Trophoblast cell (in vitro differentiated cells and primary cell): ENCODE results near the gene ANKRD17.

Experiments used
- DNase-seq, 2 donors: peaks; one replicate each; pipeline ENCODE4 v3.0.0-alpha.2; 2016
- H2AFZ ChIP-seq: 2 replicates; pipeline ENCODE4 v1.6.1; 2013; ENCODE audit warnings: low read length, moderate library complexity, mild to moderate bottlenecking; ENCODE audit not compliant: insufficient read depth, poor library complexity
- H2AK5ac ChIP-seq: 2 replicates; pipeline ENCODE4 v1.6.1; 2013; ENCODE audit warnings: mild to moderate bottlenecking, low read length
- H2BK120ac ChIP-seq: 2 replicates; pipeline ENCODE4 v1.6.1; 2013; ENCODE audit warnings: low read length, mild to moderate bottlenecking, moderate library complexity; ENCODE audit not compliant: insufficient read depth, poor library complexity
- H2BK12ac ChIP-seq: 2 replicates; pipeline ENCODE4 v1.6.1; 2013; ENCODE audit warnings: mild to moderate bottlenecking, low read length, moderate library complexity
- H2BK5ac ChIP-seq: 2 replicates; pipeline ENCODE4 v1.6.1; 2013; ENCODE audit warnings: low read length, low read depth, moderate library complexity, mild to moderate bottlenecking; ENCODE audit not compliant: poor library complexity
- H3K14ac ChIP-seq: 2 replicates; pipeline ENCODE4 v1.6.1; 2013; ENCODE audit warnings: mild to moderate bottlenecking, low read length
- H3K18ac ChIP-seq: 2 replicates; pipeline ENCODE4 v1.6.1; 2013; ENCODE audit warnings: mild to moderate bottlenecking, low read length
- H3K23ac ChIP-seq: 2 replicates; pipeline ENCODE4 v1.6.1; 2013; ENCODE audit warnings: low read length
- H3K27ac ChIP-seq: 2 replicates; pipeline ENCODE4 v1.5.1; 2013; ENCODE audit warnings: low read depth, mild to moderate bottlenecking, inconsistent platforms, low read length, moderate library complexity
- H3K27me3 ChIP-seq: 2 replicates; pipeline ENCODE4 v1.6.1; 2013; ENCODE audit warnings: inconsistent platforms, mild to moderate bottlenecking, low read length, moderate library complexity; ENCODE audit not compliant: insufficient read depth
- H3K36me3 ChIP-seq, 2 experiments: 1 replicate in 1 of 2; 2 replicates in 1 of 2; pipeline ENCODE4 v1.6.1; 2013; ENCODE audit warnings: low read length in 2 of 2, mild to moderate bottlenecking in 2 of 2, moderate library complexity in 1 of 2; ENCODE audit not compliant: insufficient read depth in 2 of 2, control insufficient read depth in 1 of 2
- H3K4ac ChIP-seq: 2 replicates; pipeline ENCODE4 v1.6.1; 2013; ENCODE audit warnings: low read depth, mild to moderate bottlenecking, low read length, moderate library complexity
- H3K4me1 ChIP-seq, 2 experiments: 1 replicate in 1 of 2; 2 replicates in 1 of 2; pipeline ENCODE4 v1.6.1; 2013; ENCODE audit warnings: low read length in 2 of 2, mild to moderate bottlenecking in 2 of 2, moderate library complexity in 1 of 2; ENCODE audit not compliant: insufficient read depth in 2 of 2, control insufficient read depth in 1 of 2
- H3K4me2 ChIP-seq: 2 replicates; pipeline ENCODE4 v1.6.1; 2013; ENCODE audit warnings: inconsistent platforms, mild to moderate bottlenecking, low read length, moderate library complexity
- H3K4me3 ChIP-seq: 2 replicates; pipeline ENCODE4 v1.5.1; 2013; ENCODE audit warnings: mild to moderate bottlenecking, low read depth, low read length, inconsistent platforms
- H3K79me1 ChIP-seq: one replicate; pipeline ENCODE4 v1.6.1; 2013; ENCODE audit warnings: low read length
- H3K79me2 ChIP-seq: 2 replicates; pipeline ENCODE4 v1.6.1; 2013; ENCODE audit warnings: low read length, mild to moderate bottlenecking; ENCODE audit not compliant: control insufficient read depth, insufficient read depth, poor library complexity
- H3K9ac ChIP-seq: 2 replicates; pipeline ENCODE4 v1.6.1; 2013; ENCODE audit warnings: mild to moderate bottlenecking, low read length
- H3K9me3 ChIP-seq: 2 replicates; pipeline ENCODE4 v1.6.1; 2013; ENCODE audit warnings: low read depth, mild to moderate bottlenecking, control low read depth, inconsistent platforms, low read length; ENCODE audit not compliant: insufficient read depth
- H4K12ac ChIP-seq: 2 replicates; pipeline ENCODE4 v1.6.1; 2013; ENCODE audit warnings: low read depth, mild to moderate bottlenecking, low read length, moderate library complexity
- H4K8ac ChIP-seq: 2 replicates; pipeline ENCODE4 v1.6.1; 2013; ENCODE audit warnings: low read depth, mild to moderate bottlenecking, low read length, moderate library complexity
- H4K91ac ChIP-seq: one replicate; pipeline ENCODE4 v1.6.1; 2013; ENCODE audit warnings: low read depth, mild to moderate bottlenecking, low read length, moderate library complexity
- WGBS: extraction: QIAGEN DNeasy Blood & Tissue Kit; methylation state at CpG from one replicate; pipeline ENCODE4 v1.1.7; 2013; ENCODE audit warnings: missing lambda C conversion rate; ENCODE audit not compliant: insufficient read length, insufficient coverage; ENCODE audit errors: extremely low coverage; 5-methylcytosine and 5-hydroxymethylcytosine counted together

ANKRD17 gene

GRCh38 chr4:73213916-73214653 is 44.5 kb downstream of the ANKRD17 start:
- DNase-seq: no peak
- no peak overlapping the region for H3K23ac ChIP-seq
- H3K9ac ChIP-seq: no peak overlapping the region
- no peak overlapping the region for H2BK12ac ChIP-seq
- H2BK120ac ChIP-seq: no peak overlapping the region
- no peaks in the 10 kb centered on the region for H3K36me3 ChIP-seq
- H3K4me2 ChIP-seq: no peak overlapping the region
- H3K18ac ChIP-seq: no peak overlapping the region
- H2BK5ac ChIP-seq: no peak overlapping the region
- no CpG with 5 or more reads among the region's 2 CpGs for WGBS
- no peaks in the 10 kb centered on the region for H3K9me3 ChIP-seq
- no peak overlapping the region for H4K8ac ChIP-seq
- no peak overlapping the region for H2AFZ ChIP-seq
- no peaks in the 10 kb centered on the region for H3K79me2 ChIP-seq
- H3K4me3 ChIP-seq: no peak overlapping the region
- H4K12ac ChIP-seq: no peak overlapping the region
- no peaks in the 10 kb centered on the region for H3K4me1 ChIP-seq
- H3K4ac ChIP-seq: no peak overlapping the region
- no peak overlapping the region for H3K27ac ChIP-seq
- H4K91ac ChIP-seq: no peak overlapping the region
- H3K14ac ChIP-seq: no peak overlapping the region
- no peak overlapping the region for H2AK5ac ChIP-seq
- H3K79me1 ChIP-seq: no peaks in the 10 kb centered on the region
- H3K27me3 ChIP-seq: no peaks in the 10 kb centered on the region

GRCh38 chr4:73212982-73213730 is 45.4 kb downstream of the ANKRD17 start:
- Histone ChIP-seq H3K27me3 (no peaks in the 10 kb centered on the region), H4K12ac (no peak overlapping the region), H3K14ac (no peak overlapping the region), H2BK5ac (no peak overlapping the region), H2AFZ (no peak overlapping the region), H3K9ac (no peak overlapping the region), H3K23ac (no peak overlapping the region), H2BK120ac (no peak overlapping the region), H2AK5ac (no peak overlapping the region), H3K4ac (no peak overlapping the region), H4K8ac (no peak overlapping the region), H3K36me3 (no peaks in the 10 kb centered on the region), H3K79me2 (no peaks in the 10 kb centered on the region), H3K4me2 (no peak overlapping the region), H3K27ac (no peak overlapping the region), H3K4me3 (no peak overlapping the region), H3K18ac (no peak overlapping the region), H3K9me3 (no peaks in the 10 kb centered on the region), H3K79me1 (no peaks in the 10 kb centered on the region), H2BK12ac (no peak overlapping the region), H4K91ac (no peak overlapping the region), H3K4me1 (no peaks in the 10 kb centered on the region)
- DNase-seq: no peak
- no CpG with 5 or more reads among the region's 1 CpG for WGBS

- WGBS: no CpG with 5 or more reads among the region's 1 CpG
- no peak overlapping the region for H2BK5ac ChIP-seq
- no peak overlapping the region for H3K4ac ChIP-seq
- no peak overlapping the region for H4K8ac ChIP-seq
- H3K27me3 ChIP-seq: no peaks in the 10 kb centered on the region
- H3K23ac ChIP-seq: no peak overlapping the region
- no peak overlapping the region for H4K12ac ChIP-seq
- H3K79me1 ChIP-seq: no peaks in the 10 kb centered on the region
- no peak overlapping the region for H2AK5ac ChIP-seq
- no peak overlapping the region for H4K91ac ChIP-seq
- no peak for DNase-seq
- no peak overlapping the region for H3K18ac ChIP-seq
- no peak overlapping the region for H3K4me2 ChIP-seq
- H2BK12ac ChIP-seq: no peak overlapping the region
- no peak overlapping the region for H2AFZ ChIP-seq
- H3K4me3 ChIP-seq: no peak overlapping the region
- H3K79me2 ChIP-seq: no peaks in the 10 kb centered on the region
- no peaks in the 10 kb centered on the region for H3K36me3 ChIP-seq
- no peaks in the 10 kb centered on the region for H3K9me3 ChIP-seq
- H3K14ac ChIP-seq: no peak overlapping the region
- H3K4me1 ChIP-seq: no peaks in the 10 kb centered on the region
- H2BK120ac ChIP-seq: no peak overlapping the region
- no peak overlapping the region for H3K27ac ChIP-seq
- H3K9ac ChIP-seq: no peak overlapping the region
Observed at GRCh38 chr4:73211968-73212367, 46.6 kb downstream of the ANKRD17 start.

GRCh38 chr4:73208376-73208775 is 50.2 kb downstream of the ANKRD17 start:
- no peak overlapping the region for H2BK12ac ChIP-seq

More at GRCh38 chr4:73208376-73208775, 50.2 kb downstream of the ANKRD17 start:
- Histone ChIP-seq H3K4me1 (no peaks in the 10 kb centered on the region), H4K91ac (no peak overlapping the region), H3K36me3 (no peaks in the 10 kb centered on the region), H3K4me3 (no peak overlapping the region), H4K12ac (no peak overlapping the region), H3K9me3 (no peaks in the 10 kb centered on the region), H3K9ac (no peak overlapping the region), H3K18ac (no peak overlapping the region), H3K4ac (no peak overlapping the region), H3K79me1 (no peaks in the 10 kb centered on the region), H3K79me2 (peaks cover 2% of the 10 kb centered on the region), H3K4me2 (no peak overlapping the region), H3K27ac (no peak overlapping the region), H3K14ac (no peak overlapping the region), H2BK5ac (no peak overlapping the region), H2AK5ac (no peak overlapping the region), H2AFZ (no peak overlapping the region), H3K27me3 (no peaks in the 10 kb centered on the region), H4K8ac (no peak overlapping the region), H2BK120ac (no peak overlapping the region), H3K23ac (no peak overlapping the region)
- no peak for DNase-seq
